GM12878 (cell line): ENCODE measurements around the gene CUEDC1. TPM values are rescaled to one million over a fixed set of nuclear protein-coding genes. Genes with fewer than 3 reads are reported as not detected.
A peak's percentile ranks its signal among the peaks of the same experiment; 100 is the strongest.

ENCODE experiments used
- ATAC-seq: fragments of 200-7000 bp; cut with Tn5 transposase; 3 replicates; pipeline ENCODE4 v1.9.1; 2020; ENCODE audit warnings: mild to moderate bottlenecking, moderate library complexity
- BruUV-seq: library from RNA; stranded (reverse); fragments of 400-500 nt; replicated peaks from 2 replicates; lab custom pipeline; 2021; lab: Mats Ljungman, UMichigan
- CTCF ChIA-PET: fragments of 300-600 bp; sonication (Branson Sonifier 250); formaldehyde crosslinking; extraction: SDS; loops from one replicate; lab custom pipeline; 2021; ENCODE audit warnings: inconsistent platforms; lab: Yijun Ruan, JAX
- POLR2A ChIA-PET: fragments of 350-600 bp; formaldehyde crosslinking; extraction: SDS; loops from one replicate; lab custom pipeline; 2021; ENCODE audit warnings: inconsistent platforms; lab: Charles Lee
- RAD21 ChIA-PET: fragments of 300-600 bp; sonication (Branson Sonifier 250); formaldehyde crosslinking; loops from one replicate; lab custom pipeline; 2023; ENCODE audit warnings: antibody characterized with exemption; ENCODE audit not compliant: unreplicated experiment; lab: Charles Lee
- SMC1A ChIA-PET: fragments of 300-600 bp; sonication (Branson Sonifier 250); formaldehyde crosslinking; loops from one replicate; lab custom pipeline; 2023; ENCODE audit not compliant: unreplicated experiment, uncharacterized antibody; lab: Charles Lee
- DNase-seq: peaks from one replicate; pipeline ENCODE4 v3.0.0-alpha.2; 2011; ENCODE audit warnings: low read depth, low spot score
- FAIRE-seq: peaks from 3 replicates; lab custom pipeline; 2011; peaks lifted over from hg19 to GRCh38; lab: Jason Lieb, UNC
- H2AFZ ChIP-seq: 2 replicates; pipeline ENCODE4 v1.6.0; 2011; ENCODE audit warnings: low read depth, low read length, control low read depth; ENCODE audit not compliant: control insufficient read depth
- H3K27ac ChIP-seq: 2 replicates; pipeline ENCODE4 v1.5.1; 2011; ENCODE audit warnings: control low read depth; ENCODE audit not compliant: control insufficient read depth, insufficient read depth
- H3K27me3 ChIP-seq, 2 experiments: replicated peaks in 1 of 2; 2 replicates each; pipeline versions ENCODE4 v1.6.0 to v1.6.1; 2011; ENCODE audit warnings: low read length in 1 of 2; ENCODE audit not compliant: control insufficient read depth in 2 of 2, insufficient read depth in 2 of 2
- H3K36me3 ChIP-seq, 2 experiments: 2 replicates each; pipeline ENCODE4 v1.5.1; 2011; ENCODE audit warnings: low read length in 1 of 2; ENCODE audit not compliant: control insufficient read depth in 2 of 2, insufficient read depth in 2 of 2
- H3K4me1 ChIP-seq: 2 replicates; pipeline ENCODE4 v1.6.1; 2011; ENCODE audit warnings: mild to moderate bottlenecking, low read length, moderate library complexity, mixed read lengths; ENCODE audit not compliant: control insufficient read depth, insufficient read depth
- H3K4me2 ChIP-seq: 2 replicates; pipeline ENCODE4 v1.6.0; 2011; ENCODE audit warnings: control low read depth; ENCODE audit not compliant: control insufficient read depth, insufficient read depth
- H3K4me3 ChIP-seq: fragments of 200-600 bp; sonication (generic); 2 replicates; pipeline ENCODE4 v1.5.1; 2016
- H3K79me2 ChIP-seq: 2 replicates; pipeline ENCODE4 v1.6.0; 2011; ENCODE audit warnings: low read length; ENCODE audit not compliant: control insufficient read depth, insufficient read depth
- H3K9ac ChIP-seq: 2 replicates; pipeline ENCODE4 v1.8.0; 2011; ENCODE audit warnings: low read length, control low read depth, mixed read lengths; ENCODE audit not compliant: control insufficient read depth, insufficient read depth
- H3K9me3 ChIP-seq: replicated peaks from 3 replicates; pipeline ENCODE4 v1.5.1; 2011; ENCODE audit warnings: mild to moderate bottlenecking, low read length; ENCODE audit not compliant: control insufficient read depth, insufficient read depth
- H4K20me1 ChIP-seq: 2 replicates; pipeline ENCODE4 v1.6.0; 2011; ENCODE audit not compliant: control insufficient read depth, insufficient read depth
- BACH1 ChIP-seq: fragments of 450-650 bp; IDR thresholded peaks from 2 replicates; pipeline ENCODE4 v1.6.1; 2017; ENCODE audit warnings: mild to moderate bottlenecking, borderline replicate concordance
- BCL11A ChIP-seq: IDR thresholded peaks from 2 replicates; pipeline ENCODE4 v1.6.1; 2011; ENCODE audit warnings: low read depth, low read length
- BRCA1 ChIP-seq: IDR thresholded peaks from 2 replicates; pipeline ENCODE4 v1.6.1; 2011; ENCODE audit warnings: low read depth, low read length, improper control_type of control experiment
- CEBPB ChIP-seq, 2 experiments: fragments of 150-350 bp in 1 of 2; IDR thresholded peaks; 2 replicates each; pipeline ENCODE4 v1.6.1; 2012 to 2014; ENCODE audit warnings: low read depth in 2 of 2, low read length in 2 of 2, borderline replicate concordance in 1 of 2, inconsistent platforms in 1 of 2
- FOXM1 ChIP-seq: IDR thresholded peaks from 2 replicates; pipeline ENCODE4 v1.6.1; 2012; ENCODE audit warnings: low read depth, mild to moderate bottlenecking, inconsistent platforms, low read length, moderate library complexity
- LARP7 ChIP-seq: fragments of 450-650 bp; IDR thresholded peaks from 2 replicates; pipeline ENCODE4 v1.6.1; 2017; ENCODE audit warnings: mild to moderate bottlenecking
- NR2C2 ChIP-seq: IDR thresholded peaks from 2 replicates; pipeline ENCODE4 v1.6.1; 2011; ENCODE audit warnings: borderline replicate concordance, low read depth; ENCODE audit not compliant: control insufficient read depth, insufficient read length
- PML ChIP-seq: IDR thresholded peaks from 2 replicates; pipeline ENCODE4 v1.6.1; 2012; ENCODE audit warnings: low read length, inconsistent platforms
- RFX5 ChIP-seq: IDR thresholded peaks from 2 replicates; pipeline ENCODE4 v1.6.1; 2011; ENCODE audit warnings: low read depth, low read length, improper control_type of control experiment
- RUNX3 ChIP-seq: IDR thresholded peaks from 2 replicates; pipeline ENCODE4 v1.6.1; 2012; ENCODE audit warnings: low read length, inconsistent platforms
- SMARCA5 ChIP-seq: fragments of 450-650 bp; IDR thresholded peaks from 2 replicates; pipeline ENCODE4 v1.6.1; 2017; ENCODE audit warnings: mild to moderate bottlenecking
- WGBS: methylation state at CpG from one replicate; pipeline ENCODE4 v1.1.6; 2016; ENCODE audit warnings: low lambda C conversion rate; ENCODE audit not compliant: insufficient replicate concordance, insufficient coverage; ENCODE audit errors: missing lambda C conversion rate; 5-methylcytosine and 5-hydroxymethylcytosine counted together
- in situ Hi-C: fragments of 300-500 bp; cut with MboI; formaldehyde crosslinking; loops from 9 replicates; pipeline ENCODE4 v1.14.3; 2018; ENCODE audit warnings: mixed read lengths
- intact Hi-C: fragments of 100-400 bp; cut with micrococcal nuclease; formaldehyde crosslinking; loops from one replicate; pipeline ENCODE4 v1.14.2; 2022; ENCODE audit not compliant: unreplicated experiment
- polyA plus RNA-seq, 11 experiments: library from polyadenylated mRNA; depleted of rRNA in 4 of 11; unstranded in 6 of 11; stranded (reverse) in 5 of 11; fragments of >200 nt; fragmentation: Nextera tagmentation in 4 of 11; fragmentation: Illumina TruSeq in 1 of 11; extraction: Ambion mirVana in 4 of 11; extraction: Trizol in 1 of 11; gene quantifications; 1 replicate in 1 of 11; 2 replicates in 10 of 11; pipeline versions ENCODE4 v1.2.1 to v1.2.3, GENCODE V29; 2011 to 2016; ENCODE audit warnings: inconsistent platforms in 2 of 11, missing spikeins in 2 of 11, low read depth in 1 of 11
- total RNA-seq, 4 experiments: library from RNA; depleted of rRNA in 3 of 4; stranded (reverse); fragments of >200 nt in 3 of 4; fragmentation: Illumina TruSeq in 1 of 4; extraction: Trizol in 1 of 4; gene quantifications; 2 replicates each; pipeline versions ENCODE4 v1.2.1 to v1.2.3, GENCODE V29; 2013 to 2021
- TF ChIP-seq, protein P1 (sequence below): fragments of 450-650 bp; formaldehyde crosslinking; IDR thresholded peaks from 2 replicates; pipeline ENCODE4 v1.4.0; 2020; ENCODE audit warnings: mild to moderate bottlenecking, moderate library complexity
- TF ChIP-seq, protein P2 (sequence below): IDR thresholded peaks from 2 replicates; pipeline ENCODE4 v1.6.1; 2012; ENCODE audit warnings: improper control_type of control experiment, low read depth, low read length; ENCODE audit not compliant: insufficient replicate concordance

Gene CUEDC1
- total and polyA plus RNA-seq, 10 of the 15 experiments (the other 5 are each of a cell fraction or from before 2014, with no cell fraction given) = 0.24 to 7.4 (median 1.8) TPM

DNA sequence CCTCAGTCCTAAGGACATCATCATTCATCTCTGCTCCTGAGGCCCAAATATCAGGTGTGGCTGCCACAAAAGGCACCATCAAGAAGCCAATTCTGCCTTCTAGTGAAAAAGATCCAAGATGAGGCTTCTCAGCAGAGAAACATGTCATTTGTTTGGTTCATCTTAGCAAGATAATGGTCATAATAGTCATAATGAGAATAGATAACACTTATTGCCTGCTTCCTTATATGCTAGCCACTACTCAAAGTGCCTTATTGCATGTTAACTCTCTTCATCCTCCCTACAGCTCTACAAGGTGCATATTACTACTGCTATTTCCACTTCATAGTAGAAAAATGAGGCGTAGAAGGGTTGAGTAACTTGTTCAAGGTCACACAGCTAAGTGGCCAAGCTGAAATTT, 60.4 kb downstream of the CUEDC1 start (continued):
- no peak for TF ChIP-seq CEBPB (IDR thresholded peaks at IDR 0.05; ENCODE audit: borderline replicate concordance in 1 of 2, low read depth in 2 of 2, low read length in 2 of 2)
- TF ChIP-seq FOXM1 = no peak
- no peak for TF ChIP-seq NR2C2
- no peak for TF ChIP-seq RFX5
- TF ChIP-seq LARP7 = no peak
- 0 out of 2 replicates have a peak, but pooled peaks have one; percentile 30 for TF ChIP-seq BCL11A
- TF ChIP-seq RUNX3 = peak; percentile 37; the same call in 1 of the 2 replicates
- TF ChIP-seq, all 136 proteins: peak for 5

DNA sequence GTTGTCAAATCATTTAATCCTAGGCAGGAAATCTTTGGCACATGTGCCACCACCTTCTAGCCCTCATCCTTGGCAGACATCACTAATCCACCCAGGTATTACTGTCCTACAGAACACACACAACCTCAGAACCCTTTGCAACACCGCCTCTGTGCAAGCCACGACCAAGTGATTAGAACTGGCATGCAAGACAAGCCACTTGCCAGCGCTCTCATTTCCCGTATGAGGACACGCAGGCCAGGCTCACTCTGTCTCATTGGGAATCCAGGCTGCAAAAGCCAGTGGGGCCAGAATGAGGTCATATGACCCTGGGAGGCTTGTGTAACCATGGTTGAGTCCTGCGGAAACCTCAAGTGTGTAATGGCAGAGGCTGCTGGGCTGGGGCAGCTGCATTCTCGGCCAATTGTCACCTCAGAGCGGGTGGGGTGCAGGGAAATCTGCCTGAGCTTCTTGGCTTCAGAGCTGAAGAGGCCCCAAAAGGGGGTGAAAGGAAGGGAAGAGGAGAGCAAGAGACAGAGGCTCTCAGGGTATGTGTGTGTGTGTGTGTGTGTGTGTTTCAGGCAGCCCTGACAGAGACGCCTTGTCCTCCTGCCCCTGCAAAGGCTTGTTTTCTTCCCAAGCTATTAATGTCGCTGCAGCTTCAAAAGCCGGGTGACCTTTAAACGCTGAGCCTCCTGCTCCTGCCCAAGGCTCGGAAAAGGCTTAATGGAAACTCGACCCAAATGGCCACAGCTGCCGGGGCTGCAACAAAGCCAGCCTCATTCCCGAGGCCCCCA, 62.2 kb downstream of the CUEDC1 start:
- ChIA-PET SMC1A (interaction anchor here (1.0 to 7.8 kb wide), 14 partner anchors 11 to 221 kb away, joined by 3 to 111 read pairs (median 4); no protein-coding TSS in a partner anchor), CTCF (interaction anchor here (0.7 to 9.4 kb wide), 28 partner anchors 8 to 280 kb away, joined by 3 to 92 read pairs (median 5); no protein-coding TSS in a partner anchor), POLR2A (interaction anchor here (1.7 kb wide), 1 partner anchor 105 kb away, joined by 7 read pairs; no protein-coding TSS in a partner anchor), RAD21 (interaction anchor here (0.6 to 2.5 kb wide), 18 partner anchors 8 to 107 kb away, joined by 3 to 25 read pairs (median 6); partner anchors contain the start of gene CUEDC1)
- FAIRE-seq (no peak), DNase-seq (no peak), ATAC-seq (peak; percentile 30)
- Histone ChIP-seq H2AFZ (no peak overlapping the region), H3K4me3 (no peak overlapping the region), H3K79me2 (no peaks in the 10 kb centered on the region), H3K27me3 (no peaks in the 10 kb centered on the region), H3K4me1 (peaks cover 19% of the 10 kb centered on the region), H3K27ac (no peak overlapping the region), H3K9me3 (no peaks in the 10 kb centered on the region), H3K9ac (no peak overlapping the region), H3K36me3 (no peaks in the 10 kb centered on the region), H3K4me2 (no peak overlapping the region), H4K20me1 (no peaks in the 10 kb centered on the region; the same call in 1 of the 2 replicates)
- intact Hi-C loops (loop anchor here (2.0 to 5.0 kb wide), 2 partner anchors 36 to 102 kb away; no protein-coding TSS in a partner anchor), in situ Hi-C loops (loop anchor here (10.0 kb wide), 1 partner anchor 102 kb away; no protein-coding TSS in a partner anchor)
- 51% methylated on average over 16 of the region's 16 CpGs for WGBS
- BruUV-seq = no TSS peak
- TF ChIP-seq, protein P1, sequence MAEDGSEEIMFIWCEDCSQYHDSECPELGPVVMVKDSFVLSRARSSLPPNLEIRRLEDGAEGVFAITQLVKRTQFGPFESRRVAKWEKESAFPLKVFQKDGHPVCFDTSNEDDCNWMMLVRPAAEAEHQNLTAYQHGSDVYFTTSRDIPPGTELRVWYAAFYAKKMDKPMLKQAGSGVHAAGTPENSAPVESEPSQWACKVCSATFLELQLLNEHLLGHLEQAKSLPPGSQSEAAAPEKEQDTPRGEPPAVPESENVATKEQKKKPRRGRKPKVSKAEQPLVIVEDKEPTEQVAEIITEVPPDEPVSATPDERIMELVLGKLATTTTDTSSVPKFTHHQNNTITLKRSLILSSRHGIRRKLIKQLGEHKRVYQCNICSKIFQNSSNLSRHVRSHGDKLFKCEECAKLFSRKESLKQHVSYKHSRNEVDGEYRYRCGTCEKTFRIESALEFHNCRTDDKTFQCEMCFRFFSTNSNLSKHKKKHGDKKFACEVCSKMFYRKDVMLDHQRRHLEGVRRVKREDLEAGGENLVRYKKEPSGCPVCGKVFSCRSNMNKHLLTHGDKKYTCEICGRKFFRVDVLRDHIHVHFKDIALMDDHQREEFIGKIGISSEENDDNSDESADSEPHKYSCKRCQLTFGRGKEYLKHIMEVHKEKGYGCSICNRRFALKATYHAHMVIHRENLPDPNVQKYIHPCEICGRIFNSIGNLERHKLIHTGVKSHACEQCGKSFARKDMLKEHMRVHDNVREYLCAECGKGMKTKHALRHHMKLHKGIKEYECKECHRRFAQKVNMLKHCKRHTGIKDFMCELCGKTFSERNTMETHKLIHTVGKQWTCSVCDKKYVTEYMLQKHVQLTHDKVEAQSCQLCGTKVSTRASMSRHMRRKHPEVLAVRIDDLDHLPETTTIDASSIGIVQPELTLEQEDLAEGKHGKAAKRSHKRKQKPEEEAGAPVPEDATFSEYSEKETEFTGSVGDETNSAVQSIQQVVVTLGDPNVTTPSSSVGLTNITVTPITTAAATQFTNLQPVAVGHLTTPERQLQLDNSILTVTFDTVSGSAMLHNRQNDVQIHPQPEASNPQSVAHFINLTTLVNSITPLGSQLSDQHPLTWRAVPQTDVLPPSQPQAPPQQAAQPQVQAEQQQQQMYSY (CRISPR knock-in tag) = no peak
- no peak for TF ChIP-seq BACH1
- TF ChIP-seq, protein P2, sequence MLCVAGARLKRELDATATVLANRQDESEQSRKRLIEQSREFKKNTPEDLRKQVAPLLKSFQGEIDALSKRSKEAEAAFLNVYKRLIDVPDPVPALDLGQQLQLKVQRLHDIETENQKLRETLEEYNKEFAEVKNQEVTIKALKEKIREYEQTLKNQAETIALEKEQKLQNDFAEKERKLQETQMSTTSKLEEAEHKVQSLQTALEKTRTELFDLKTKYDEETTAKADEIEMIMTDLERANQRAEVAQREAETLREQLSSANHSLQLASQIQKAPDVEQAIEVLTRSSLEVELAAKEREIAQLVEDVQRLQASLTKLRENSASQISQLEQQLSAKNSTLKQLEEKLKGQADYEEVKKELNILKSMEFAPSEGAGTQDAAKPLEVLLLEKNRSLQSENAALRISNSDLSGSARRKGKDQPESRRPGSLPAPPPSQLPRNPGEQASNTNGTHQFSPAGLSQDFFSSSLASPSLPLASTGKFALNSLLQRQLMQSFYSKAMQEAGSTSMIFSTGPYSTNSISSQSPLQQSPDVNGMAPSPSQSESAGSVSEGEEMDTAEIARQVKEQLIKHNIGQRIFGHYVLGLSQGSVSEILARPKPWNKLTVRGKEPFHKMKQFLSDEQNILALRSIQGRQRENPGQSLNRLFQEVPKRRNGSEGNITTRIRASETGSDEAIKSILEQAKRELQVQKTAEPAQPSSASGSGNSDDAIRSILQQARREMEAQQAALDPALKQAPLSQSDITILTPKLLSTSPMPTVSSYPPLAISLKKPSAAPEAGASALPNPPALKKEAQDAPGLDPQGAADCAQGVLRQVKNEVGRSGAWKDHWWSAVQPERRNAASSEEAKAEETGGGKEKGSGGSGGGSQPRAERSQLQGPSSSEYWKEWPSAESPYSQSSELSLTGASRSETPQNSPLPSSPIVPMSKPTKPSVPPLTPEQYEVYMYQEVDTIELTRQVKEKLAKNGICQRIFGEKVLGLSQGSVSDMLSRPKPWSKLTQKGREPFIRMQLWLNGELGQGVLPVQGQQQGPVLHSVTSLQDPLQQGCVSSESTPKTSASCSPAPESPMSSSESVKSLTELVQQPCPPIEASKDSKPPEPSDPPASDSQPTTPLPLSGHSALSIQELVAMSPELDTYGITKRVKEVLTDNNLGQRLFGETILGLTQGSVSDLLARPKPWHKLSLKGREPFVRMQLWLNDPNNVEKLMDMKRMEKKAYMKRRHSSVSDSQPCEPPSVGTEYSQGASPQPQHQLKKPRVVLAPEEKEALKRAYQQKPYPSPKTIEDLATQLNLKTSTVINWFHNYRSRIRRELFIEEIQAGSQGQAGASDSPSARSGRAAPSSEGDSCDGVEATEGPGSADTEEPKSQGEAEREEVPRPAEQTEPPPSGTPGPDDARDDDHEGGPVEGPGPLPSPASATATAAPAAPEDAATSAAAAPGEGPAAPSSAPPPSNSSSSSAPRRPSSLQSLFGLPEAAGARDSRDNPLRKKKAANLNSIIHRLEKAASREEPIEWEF = no peak
- no peak for TF ChIP-seq LARP7
- no peak for TF ChIP-seq BRCA1
- 0 out of 2 replicates have a peak, but pooled peaks have one; percentile 1 for TF ChIP-seq SMARCA5
- TF ChIP-seq PML = no peak
